Fibroblast of villous mesenchyme (primary cell): ENCODE results near the gene LRIG1. TPM values are rescaled to one million over a fixed set of nuclear protein-coding genes. Genes with fewer than 3 reads are reported as not detected.

Source experiments
- DNase-seq: peaks from one replicate; pipeline ENCODE4 v3.0.0-alpha.2; 2010; ENCODE audit warnings: low read depth
- H3K4me3 ChIP-seq: 2 replicates; pipeline ENCODE4 v1.5.1; 2011; ENCODE audit warnings: low read depth, mild to moderate bottlenecking, low read length
- CTCF ChIP-seq: IDR thresholded peaks from 2 replicates; pipeline ENCODE4 v1.5.1; 2012; ENCODE audit warnings: low read depth, mild to moderate bottlenecking, low read length; ENCODE audit not compliant: insufficient read depth
- total RNA-seq: library from RNA; depleted of rRNA; stranded (reverse); fragments of >200 nt; gene quantifications from 2 replicates; pipeline ENCODE4 v1.2.3, GENCODE V29; 2012

LRIG1 gene
- total RNA-seq, 1 donor = 10.4 TPM

- peak; percentile 98 for DNase-seq
- H3K4me3 ChIP-seq = no peak overlapping the region
- no peak for TF ChIP-seq CTCF
These were observed 15.4 kb downstream of the LRIG1 start for GRCh38 chr3:66485291-66485968.

- no peak overlapping the region for H3K4me3 ChIP-seq
- DNase-seq = no peak
- no peak for TF ChIP-seq CTCF
These were observed 16.5 kb downstream of the LRIG1 start for GRCh38 chr3:66484106-66484844.

- no peak overlapping the region for H3K4me3 ChIP-seq
- peak; percentile 42 for DNase-seq
- no peak for TF ChIP-seq CTCF
These were observed 17.4 kb downstream of the LRIG1 start for GRCh38 chr3:66483409-66483906.

GRCh38 chr3:66483006-66483405 is 17.8 kb downstream of the LRIG1 start:
- DNase-seq = peak; percentile 52
- TF ChIP-seq CTCF = no peak
- no peak overlapping the region for H3K4me3 ChIP-seq

- no peak for TF ChIP-seq CTCF
- no peak for DNase-seq
- no peak overlapping the region for H3K4me3 ChIP-seq
These were observed 18.8 kb downstream of the LRIG1 start for GRCh38 chr3:66482018-66482404.

- no peak overlapping the region for H3K4me3 ChIP-seq
- peak; percentile 86 for DNase-seq
- no peak for TF ChIP-seq CTCF
These were observed 19.5 kb downstream of the LRIG1 start for GRCh38 chr3:66481071-66482017.
